KOPT-K1 (cell line): ENCODE results near the gene HCFC2.
"Not testable (repeated sequence)": the region's sequence is repeated elsewhere in the genome, so short reads cannot be mapped to it uniquely, and the experiment has no call there.

Source experiments
- H3K27ac ChIP-seq: fragments of 200-600 bp; sonication (generic); 2 replicates; pipeline ENCODE4 v1.5.1; 2016; ENCODE audit warnings: antibody characterized with exemption, mild to moderate bottlenecking, low read depth, low read length; ENCODE audit not compliant: poor library complexity, severe bottlenecking
- H3K36me3 ChIP-seq: fragments of 200-600 bp; sonication (generic); 2 replicates; pipeline ENCODE4 v1.5.1; 2017; ENCODE audit warnings: antibody characterized with exemption, mild to moderate bottlenecking, low read length, moderate library complexity; ENCODE audit not compliant: insufficient read depth
- H3K9me3 ChIP-seq: fragments of 200-600 bp; sonication (generic); 2 replicates; pipeline ENCODE4 v1.5.1; 2017; ENCODE audit warnings: antibody characterized with exemption, low read length, mild to moderate bottlenecking; ENCODE audit not compliant: insufficient read depth, poor library complexity, severe bottlenecking

HCFC2 gene

DNA sequence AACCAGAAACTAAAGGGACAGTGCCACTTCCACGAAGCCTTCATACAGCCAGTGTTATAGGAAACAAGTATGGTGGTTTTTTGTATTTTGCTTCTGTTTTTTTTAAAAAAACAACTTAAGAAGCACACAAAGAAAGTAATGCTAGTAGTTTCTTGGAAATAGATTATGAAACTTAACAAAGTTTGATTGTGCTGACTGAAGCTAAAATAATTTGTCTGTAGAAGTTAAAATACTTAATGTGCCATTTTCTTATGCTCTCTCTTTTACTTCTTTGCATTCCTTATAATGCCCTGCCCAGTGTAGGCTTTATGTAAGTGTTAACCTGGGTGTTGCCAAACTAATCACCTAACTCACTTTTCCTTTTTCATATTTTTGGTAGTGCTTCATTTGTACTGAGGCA is 16.4 kb downstream of the HCFC2 start:
- Histone ChIP-seq H3K9me3 (no peaks in the 10 kb centered on the region), H3K27ac (no peak overlapping the region), H3K36me3 (peaks cover 51% of the 10 kb centered on the region)

DNA sequence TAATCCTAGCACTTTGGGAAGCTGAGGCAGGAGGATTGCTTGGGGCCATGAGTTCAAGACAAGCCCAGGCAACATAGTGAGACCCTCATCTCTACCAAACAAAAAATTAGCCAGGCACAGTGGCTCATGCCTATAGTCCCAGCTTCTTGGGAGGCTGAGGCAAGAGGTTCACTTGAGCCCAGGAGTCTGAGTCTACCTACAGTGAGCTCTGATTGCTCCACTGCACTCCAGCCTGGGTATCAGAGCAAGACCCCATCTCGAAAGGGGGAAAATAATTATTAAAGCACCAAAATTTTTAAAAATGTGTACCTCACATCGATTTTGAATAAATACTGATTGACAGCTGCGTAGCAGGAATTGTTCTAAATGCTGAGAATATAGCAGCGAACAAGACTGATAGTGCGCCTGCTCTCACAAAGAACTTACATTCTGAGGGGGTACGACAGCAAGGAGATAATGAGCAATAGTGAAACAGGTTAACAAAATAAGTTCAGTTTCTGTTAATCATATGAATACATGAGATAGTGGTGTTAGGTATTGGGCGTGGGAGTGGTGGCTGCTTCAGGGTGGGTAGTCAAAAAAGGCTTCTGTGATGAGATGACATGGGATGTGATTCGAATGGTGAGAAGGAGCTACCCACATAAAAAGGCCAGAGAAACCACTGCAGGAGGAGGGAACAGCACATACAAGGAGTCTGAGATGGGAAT is 19.6 kb downstream of the HCFC2 start:
- Histone ChIP-seq H3K27ac (no peak overlapping the region), H3K9me3 (no peaks in the 10 kb centered on the region), H3K36me3 (peaks cover 76% of the 10 kb centered on the region)

- peaks cover 88% of the 10 kb centered on the region for H3K36me3 ChIP-seq
- H3K9me3 ChIP-seq, result no peaks in the 10 kb centered on the region
- H3K27ac ChIP-seq, result no peak overlapping the region
Observed at GRCh38 chr12:104090685-104091084, 26.4 kb downstream of the HCFC2 start.

- H3K27ac ChIP-seq, result no peak overlapping the region
- no peaks in the 10 kb centered on the region for H3K9me3 ChIP-seq
- H3K36me3 ChIP-seq, result peaks cover 84% of the 10 kb centered on the region
Observed at GRCh38 chr12:104091136-104091535, 26.8 kb downstream of the HCFC2 start.

GRCh38 chr12:104094284-104094683 is 30.0 kb downstream of the HCFC2 start:
- H3K36me3 ChIP-seq, result peaks cover 87% of the 10 kb centered on the region
- H3K27ac ChIP-seq, result no peak overlapping the region
- no peaks in the 10 kb centered on the region for H3K9me3 ChIP-seq

DNA sequence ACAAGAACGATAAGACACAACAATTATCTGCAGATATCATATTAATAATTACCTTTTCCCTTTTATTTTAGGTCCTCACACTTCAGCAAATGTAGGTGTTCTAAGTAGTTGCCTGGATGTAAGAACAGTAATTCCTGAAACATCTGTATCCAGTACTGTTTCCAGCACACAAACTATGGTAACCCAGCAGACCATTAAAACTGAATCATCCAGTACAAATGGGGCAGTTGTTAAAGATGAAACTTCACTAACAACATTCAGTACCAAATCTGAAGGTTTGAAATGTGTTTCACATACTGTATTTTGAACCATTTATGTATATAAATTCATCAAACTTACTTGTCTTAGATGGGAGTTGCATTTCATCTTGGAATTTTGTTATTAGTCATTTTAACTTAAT is 31.0 kb downstream of the HCFC2 start:
- H3K9me3 ChIP-seq, result no peaks in the 10 kb centered on the region
- H3K36me3 ChIP-seq, result peaks cover 85% of the 10 kb centered on the region
- H3K27ac ChIP-seq, result no peak overlapping the region

GRCh38 chr12:104097954-104098353 is 33.6 kb downstream of the HCFC2 start:
- H3K27ac ChIP-seq, result no peak overlapping the region
- H3K36me3 ChIP-seq, result peaks cover 91% of the 10 kb centered on the region
- H3K9me3 ChIP-seq, result no peaks in the 10 kb centered on the region

- Histone ChIP-seq H3K36me3 (peaks cover 32% of the 10 kb centered on the region), H3K9me3 (no peaks in the 10 kb centered on the region), H3K27ac (no peak overlapping the region)
Observed at GRCh38 chr12:104105461-104105860, 41.1 kb downstream of the HCFC2 start.

- Histone ChIP-seq H3K27ac (no peak overlapping the region), H3K9me3 (no peaks in the 10 kb centered on the region), H3K36me3 (peaks cover 19% of the 10 kb centered on the region)
Observed at GRCh38 chr12:104106965-104107364, 42.6 kb downstream of the HCFC2 start.

- Histone ChIP-seq H3K27ac (no peak overlapping the region), H3K36me3 (no peaks in the 10 kb centered on the region; the same call in 1 of the 2 replicates), H3K9me3 (no peaks in the 10 kb centered on the region)
Observed at GRCh38 chr12:104108755-104109445, 44.6 kb downstream of the HCFC2 start.

GRCh38 chr12:104109446-104110271 is 45.3 kb downstream of the HCFC2 start:
- Histone ChIP-seq H3K9me3 (no peaks in the 10 kb centered on the region), H3K36me3 (peaks cover 6% of the 10 kb centered on the region), H3K27ac (no peak overlapping the region)

DNA sequence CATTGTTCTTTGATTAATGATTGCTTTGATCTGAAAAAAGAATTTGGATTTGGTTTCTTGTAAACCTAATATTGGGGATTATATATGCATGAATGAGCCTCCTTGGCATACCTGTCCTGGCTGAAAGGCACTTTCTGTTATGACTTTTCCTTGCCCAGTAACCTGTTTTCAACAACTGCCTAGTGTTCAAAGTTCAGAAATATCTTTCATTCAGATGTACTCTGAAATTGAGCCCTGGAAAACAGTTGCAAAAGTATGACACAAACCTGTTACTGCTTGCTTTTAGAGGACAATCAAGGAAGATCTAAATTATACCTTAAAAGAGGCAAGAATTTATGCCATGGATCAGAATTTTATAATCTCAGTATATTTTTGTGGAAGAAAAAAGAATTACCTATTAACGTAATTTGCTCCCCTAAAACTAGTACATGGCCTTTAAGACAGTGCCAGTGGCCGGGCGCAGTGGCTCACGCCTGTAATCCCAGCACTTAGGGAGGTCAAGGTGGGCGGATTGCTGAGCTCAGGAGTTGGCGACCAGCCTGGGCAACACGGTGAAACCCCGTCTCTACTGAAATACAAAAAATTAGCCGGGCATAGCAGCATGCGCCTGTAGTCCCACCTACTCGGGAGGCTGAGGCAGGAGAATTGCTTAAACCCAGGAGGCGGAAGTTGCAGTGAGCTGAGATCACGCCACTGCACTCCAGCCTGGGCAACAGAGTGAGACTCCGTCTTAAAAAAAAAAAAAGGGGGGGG is 50.7 kb downstream of the HCFC2 start:
- H3K27ac ChIP-seq, H3K9me3 ChIP-seq: not testable (repeated sequence)
- peaks cover 55% of the 10 kb centered on the region for H3K36me3 ChIP-seq

DNA sequence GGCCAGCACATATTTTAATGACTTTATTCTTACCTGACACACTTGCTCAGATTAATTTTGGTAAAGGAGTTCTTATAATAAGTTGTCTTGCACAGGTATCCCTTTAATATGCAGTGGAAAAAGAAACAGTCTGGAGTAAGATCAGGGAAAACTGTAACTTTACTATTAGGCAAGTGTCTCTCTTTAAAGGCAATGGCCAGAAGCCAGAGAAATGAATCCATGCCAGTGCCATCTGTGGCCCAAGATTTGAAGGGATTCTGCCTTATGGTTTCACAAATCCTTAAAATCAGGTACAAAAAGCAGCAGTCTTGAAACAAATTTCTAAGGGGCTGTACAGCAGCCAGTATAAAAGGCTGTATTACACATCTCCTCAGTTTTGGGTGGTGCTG is 51.2 kb downstream of the HCFC2 start:
- H3K9me3 ChIP-seq, result no peaks in the 10 kb centered on the region
- H3K27ac ChIP-seq, result no peak overlapping the region
- H3K36me3 ChIP-seq, result peaks cover 61% of the 10 kb centered on the region

- H3K9me3 ChIP-seq, result no peaks in the 10 kb centered on the region
- peaks cover 95% of the 10 kb centered on the region for H3K36me3 ChIP-seq
- H3K27ac ChIP-seq, result no peak overlapping the region
Observed at GRCh38 chr12:104121001-104121400, 56.7 kb downstream of the HCFC2 start.

DNA sequence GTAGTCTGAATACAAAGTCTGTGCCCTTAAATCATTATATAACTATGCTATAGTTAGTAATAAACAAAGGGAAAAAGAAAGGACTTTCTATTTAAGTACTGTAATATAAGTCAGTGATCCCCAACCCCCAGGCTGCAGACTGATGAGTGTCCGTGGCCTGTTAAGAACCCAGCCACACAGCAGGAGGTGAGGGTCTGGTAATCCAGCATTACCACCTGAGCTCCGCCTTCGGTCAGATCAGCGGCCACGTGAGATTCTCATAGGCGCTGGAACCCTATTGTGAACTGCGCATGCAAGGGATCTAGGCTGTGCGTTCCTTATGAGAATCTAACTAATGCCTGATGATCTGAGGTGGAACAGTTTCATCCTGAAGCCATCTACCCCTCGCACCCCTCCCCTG is 58.0 kb downstream of the HCFC2 start:
- Histone ChIP-seq H3K27ac (no peak overlapping the region), H3K36me3 (peaks cover 99% of the 10 kb centered on the region), H3K9me3 (no peaks in the 10 kb centered on the region)
